Dendritic cell treated with granulocyte-macrophage colony-stimulating factor and Interleukin-4, amounts not matched to agents 40 ng/mL and 50 ng/mL, for 4 days (primary cell): Measurements from ENCODE around the gene MIGA2.

Experiments
- H3K27ac Mint-ChIP-seq: one replicate; pipeline ENCODE4 v1.8.0; 2022; ENCODE audit warnings: mild to moderate bottlenecking, mixed read lengths
- H3K27me3 Mint-ChIP-seq: one replicate; pipeline ENCODE4 v1.8.0; 2022; ENCODE audit warnings: mild to moderate bottlenecking, mixed read lengths
- H3K36me3 Mint-ChIP-seq: one replicate; pipeline ENCODE4 v1.8.0; 2022; ENCODE audit warnings: low read depth, mixed read lengths
- H3K4me1 Mint-ChIP-seq: one replicate; pipeline ENCODE4 v1.8.0; 2022; ENCODE audit warnings: low read depth, mixed read lengths
- H3K4me3 Mint-ChIP-seq: one replicate; pipeline ENCODE4 v1.8.0; 2022; ENCODE audit warnings: mild to moderate bottlenecking, moderate library complexity, mixed read lengths
- H3K9me3 Mint-ChIP-seq: one replicate; pipeline ENCODE4 v1.8.0; 2022; ENCODE audit warnings: mixed read lengths
- intact Hi-C: fragments of 100-400 bp; cut with micrococcal nuclease; formaldehyde crosslinking; loops from one replicate; pipeline ENCODE4 v1.15.0; 2022

Gene MIGA2

DNA sequence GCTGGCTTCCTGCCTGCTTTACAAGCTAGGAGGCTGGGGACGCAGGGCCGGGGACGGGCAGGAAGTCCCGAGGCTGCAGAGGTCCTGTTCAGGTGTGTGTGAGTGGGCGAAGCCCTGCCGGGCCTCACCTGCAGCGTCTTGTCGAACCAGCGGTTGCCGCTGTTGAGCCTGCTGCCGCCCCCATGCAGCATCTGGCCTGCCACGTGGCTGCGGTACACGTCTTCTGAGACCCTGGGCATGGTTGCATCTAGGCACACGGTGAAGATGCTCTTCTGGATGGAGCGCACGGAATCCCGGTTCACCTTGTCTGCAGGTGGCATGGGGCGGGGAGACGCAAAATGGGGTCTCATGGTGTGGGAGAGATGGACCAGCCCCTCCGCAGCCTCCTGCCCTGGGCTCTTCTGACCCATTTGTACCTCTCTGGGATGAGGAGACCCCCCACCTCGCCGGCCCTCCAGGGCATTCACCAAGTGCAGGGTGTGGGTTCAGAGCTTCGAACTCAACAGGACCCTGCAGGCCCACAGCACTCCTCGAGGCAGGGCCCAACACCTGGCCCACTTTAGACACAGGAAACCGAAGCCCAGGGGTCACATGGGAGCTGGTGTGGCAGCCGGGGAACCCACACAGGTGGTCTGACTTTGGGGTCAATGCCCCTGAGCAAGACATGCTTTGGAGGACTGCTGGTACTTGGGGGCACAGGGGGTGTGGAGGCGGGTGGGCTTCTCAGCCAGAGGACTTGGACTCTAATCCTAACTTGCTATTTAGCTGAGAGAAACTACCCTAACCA, 64.2 kb downstream of the MIGA2 start:
- intact Hi-C loops = no loop called here
- Mint-ChIP-seq H3K36me3 (peaks cover 52% of the 10 kb centered on the region), H3K4me3 (no peak overlapping the region), H3K9me3 (no peaks in the 10 kb centered on the region), H3K27ac (no peak overlapping the region), H3K27me3 (no peaks in the 10 kb centered on the region), H3K4me1 (no peaks in the 10 kb centered on the region)

DNA sequence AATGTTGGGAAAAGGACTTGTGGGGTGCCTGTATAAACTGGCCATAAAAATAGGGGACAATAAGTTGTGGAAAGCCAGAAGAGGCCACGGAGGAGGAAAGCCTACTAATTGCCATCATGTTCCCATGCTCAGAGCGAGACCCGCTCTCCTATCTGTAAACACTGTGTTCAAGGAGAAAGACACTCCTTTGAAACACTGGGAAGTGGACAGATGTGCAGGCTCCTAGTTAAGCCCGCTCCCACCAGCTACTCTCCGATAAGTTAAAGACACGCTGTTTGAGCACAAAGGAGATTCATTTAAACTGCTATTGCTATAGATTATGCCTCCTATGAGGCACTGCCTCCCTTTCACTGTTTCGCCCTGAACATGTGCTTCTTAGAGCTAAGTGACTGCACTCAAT, 64.9 kb downstream of the MIGA2 start:
- Mint-ChIP-seq H3K4me3 (no peak overlapping the region), H3K27ac (no peak overlapping the region), H3K4me1 (no peaks in the 10 kb centered on the region), H3K9me3 (no peaks in the 10 kb centered on the region), H3K36me3 (peaks cover 50% of the 10 kb centered on the region), H3K27me3 (no peaks in the 10 kb centered on the region)
- intact Hi-C loops = no loop called here

DNA sequence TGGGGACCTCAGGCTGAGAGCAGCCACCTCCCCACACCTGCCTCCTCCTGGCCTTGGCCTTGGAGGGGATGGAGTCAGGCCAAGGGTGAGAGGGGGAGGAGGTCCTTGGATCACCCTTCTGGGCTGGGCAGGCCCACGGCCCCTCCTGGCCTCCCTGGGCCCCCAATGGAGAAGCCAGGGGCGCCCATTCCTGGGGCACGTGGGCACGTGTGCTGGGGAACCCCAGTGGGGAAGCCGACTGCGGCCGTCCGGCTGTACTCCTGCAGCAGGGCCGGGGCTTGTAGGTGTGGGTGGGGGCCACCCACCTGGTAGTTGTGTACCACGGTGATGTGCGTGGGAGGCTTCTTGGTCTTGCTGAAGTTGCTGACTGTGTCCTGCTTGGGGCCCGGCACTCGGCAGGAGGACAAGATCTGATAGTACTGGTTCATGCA, 65.7 kb downstream of the MIGA2 start:
- Mint-ChIP-seq H3K4me1 (no peaks in the 10 kb centered on the region), H3K36me3 (peaks cover 50% of the 10 kb centered on the region), H3K9me3 (no peaks in the 10 kb centered on the region), H3K4me3 (no peak overlapping the region), H3K27me3 (no peaks in the 10 kb centered on the region), H3K27ac (no peak overlapping the region)
- intact Hi-C loops = no loop called here

DNA sequence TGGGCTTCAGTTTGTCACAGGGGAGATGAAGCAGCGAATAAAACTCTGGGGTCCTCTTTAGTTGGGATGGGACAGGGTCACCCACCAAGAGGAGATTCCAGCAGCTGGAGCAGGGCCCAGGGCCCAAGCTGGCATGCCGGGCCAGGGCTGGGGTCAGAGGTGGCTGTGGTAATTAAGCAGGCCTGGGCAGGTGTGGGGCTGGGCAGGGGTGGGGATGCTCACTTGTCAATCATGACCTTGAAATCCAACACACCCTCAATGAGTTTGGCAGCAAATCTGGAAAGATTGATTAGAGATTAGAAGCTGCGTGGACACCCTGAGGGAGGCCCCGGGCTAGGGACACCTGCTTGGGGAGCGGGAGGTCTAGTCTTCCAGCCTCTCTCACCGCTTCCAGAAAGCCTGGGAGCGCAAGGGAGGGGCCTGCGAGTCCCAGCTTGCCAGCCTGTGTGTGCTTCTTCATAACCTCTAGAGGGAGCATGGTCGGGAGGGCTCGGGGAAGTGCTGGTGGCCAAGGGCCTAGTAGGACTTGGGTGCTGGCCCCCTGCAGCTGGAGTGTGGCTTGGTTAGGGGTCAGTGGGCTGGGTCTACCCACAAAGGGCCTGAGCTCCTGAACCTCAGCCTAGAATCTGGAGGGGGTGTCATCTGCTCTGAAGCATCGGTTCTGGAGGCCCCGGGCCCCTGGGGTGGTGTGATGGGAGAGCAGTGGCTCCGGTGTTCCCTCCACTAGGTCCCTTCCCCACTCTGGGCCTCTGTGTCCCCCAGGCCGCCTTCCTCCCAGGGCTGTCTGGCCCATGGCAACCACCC, 66.6 kb downstream of the MIGA2 start:
- peaks cover 4% of the 10 kb centered on the region for H3K4me1 Mint-ChIP-seq
- H3K36me3 Mint-ChIP-seq = peaks cover 50% of the 10 kb centered on the region
- H3K4me3 Mint-ChIP-seq = no peak overlapping the region
- no peaks in the 10 kb centered on the region for H3K27me3 Mint-ChIP-seq
- intact Hi-C loops = no loop called here
- H3K9me3 Mint-ChIP-seq = no peaks in the 10 kb centered on the region
- H3K27ac Mint-ChIP-seq = no peak overlapping the region

DNA sequence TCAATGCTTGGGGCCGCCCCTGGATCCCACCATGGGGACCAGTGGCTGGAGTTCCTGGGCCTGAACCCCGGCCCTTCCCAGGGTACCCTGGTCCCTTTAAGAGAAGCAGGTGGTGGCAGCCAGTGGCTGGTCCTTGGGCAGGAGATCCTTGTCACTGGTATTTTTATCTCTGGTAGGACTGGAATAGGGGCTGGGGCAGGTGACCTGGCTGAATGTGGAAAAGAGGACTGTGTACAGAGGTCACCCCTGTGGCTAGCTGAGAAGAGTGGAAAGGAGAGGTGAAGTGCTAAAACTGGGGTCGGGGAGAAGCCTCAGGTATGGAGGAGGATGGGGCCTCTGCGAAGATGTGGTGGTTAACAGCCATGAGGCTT, 67.2 kb downstream of the MIGA2 start:
- intact Hi-C loops = no loop called here
- Mint-ChIP-seq H3K9me3 (no peaks in the 10 kb centered on the region), H3K4me3 (no peak overlapping the region), H3K27me3 (no peaks in the 10 kb centered on the region), H3K27ac (no peak overlapping the region), H3K4me1 (peaks cover 9% of the 10 kb centered on the region), H3K36me3 (peaks cover 49% of the 10 kb centered on the region)

DNA sequence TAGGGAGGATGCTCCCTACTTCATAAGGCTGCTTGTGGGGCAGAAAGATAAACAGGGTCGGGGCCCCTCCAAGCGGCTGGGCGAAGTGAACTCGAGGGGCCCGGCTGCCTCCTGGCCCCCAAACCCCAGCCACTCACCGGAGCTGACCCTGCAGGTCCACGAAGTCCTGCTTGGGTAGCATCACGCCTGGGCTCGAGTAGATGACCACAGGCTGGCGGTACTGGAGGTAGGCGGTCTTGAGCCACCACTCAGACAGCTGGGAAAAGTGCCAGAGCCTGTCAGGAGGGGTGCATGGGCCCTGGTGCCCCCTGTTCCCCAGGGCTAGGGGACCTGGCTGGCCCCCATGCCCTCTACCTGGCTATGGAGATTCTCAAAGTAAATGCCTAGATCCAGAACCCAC, 67.6 kb downstream of the MIGA2 start:
- Mint-ChIP-seq H3K36me3 (peaks cover 47% of the 10 kb centered on the region), H3K4me3 (no peak overlapping the region), H3K27me3 (no peaks in the 10 kb centered on the region), H3K27ac (no peak overlapping the region), H3K4me1 (peaks cover 14% of the 10 kb centered on the region), H3K9me3 (no peaks in the 10 kb centered on the region)
- intact Hi-C loops = no loop called here

DNA sequence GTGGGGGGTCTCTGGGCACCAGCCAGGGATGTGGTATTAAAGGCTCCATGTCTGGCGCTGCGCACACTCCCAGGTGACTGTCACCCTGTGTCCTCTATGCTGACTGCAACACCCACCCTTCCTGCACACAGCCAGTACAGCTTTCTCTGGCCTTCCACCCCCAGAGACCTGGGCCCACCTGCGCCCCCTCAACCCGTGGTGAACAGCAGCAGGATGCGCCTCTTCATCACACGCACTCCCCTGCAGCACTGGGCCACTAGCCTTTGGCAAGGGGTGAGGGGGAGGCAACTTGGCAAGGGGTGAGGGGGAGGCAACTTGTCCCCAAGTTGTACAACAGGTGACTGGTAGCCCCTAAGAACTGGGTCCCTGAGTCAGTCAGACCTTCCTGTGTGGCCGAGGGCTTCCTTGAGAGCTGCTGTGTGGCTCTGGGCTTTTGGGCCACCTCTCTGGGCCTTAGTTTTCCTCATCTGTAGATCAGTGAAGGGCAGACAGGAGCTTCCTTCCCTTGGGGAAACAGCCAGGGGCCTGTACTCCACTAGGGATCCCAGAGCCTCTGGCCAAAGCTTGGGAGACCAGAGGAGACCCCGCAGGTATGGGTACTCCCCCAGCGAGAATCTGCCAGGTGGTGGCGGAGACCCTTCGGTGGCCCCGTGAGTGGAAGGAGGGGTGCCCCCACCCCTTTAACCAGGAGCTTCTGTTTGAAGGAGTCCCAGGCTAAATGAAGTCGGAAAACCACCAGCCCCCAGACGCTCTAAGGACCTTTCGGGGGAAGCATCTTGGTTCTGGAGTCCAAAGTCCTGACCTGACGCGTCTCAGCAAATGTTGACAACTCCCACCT, 69.7 kb downstream of the MIGA2 start:
- Mint-ChIP-seq H3K4me3 (no peak overlapping the region), H3K27ac (no peak overlapping the region), H3K4me1 (peaks cover 24% of the 10 kb centered on the region), H3K9me3 (no peaks in the 10 kb centered on the region), H3K36me3 (peaks cover 44% of the 10 kb centered on the region), H3K27me3 (peaks cover 5% of the 10 kb centered on the region)
- intact Hi-C loops = no loop called here

DNA sequence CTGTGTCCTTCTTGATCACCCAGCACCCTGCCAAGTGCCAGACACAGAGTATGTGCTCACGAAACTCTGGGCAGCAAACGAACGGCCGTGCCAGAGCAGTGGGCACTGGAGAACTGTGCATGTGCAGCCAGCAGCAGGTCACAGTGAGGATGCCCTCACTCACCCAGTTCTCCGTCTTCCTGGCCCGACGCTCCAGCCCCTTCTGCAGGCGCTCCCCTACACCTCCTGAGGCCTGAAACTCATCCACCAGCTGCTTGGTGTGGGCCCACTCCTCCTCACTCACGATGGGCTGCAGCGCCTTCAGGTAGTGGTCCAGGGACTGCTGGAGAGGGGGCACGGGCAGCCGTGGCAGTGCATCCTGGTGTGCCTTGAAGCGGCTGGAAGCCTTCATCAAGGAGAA, 71.2 kb downstream of the MIGA2 start:
- Mint-ChIP-seq H3K27ac (no peak overlapping the region), H3K36me3 (peaks cover 42% of the 10 kb centered on the region), H3K9me3 (no peaks in the 10 kb centered on the region), H3K4me1 (peaks cover 33% of the 10 kb centered on the region), H3K27me3 (peaks cover 5% of the 10 kb centered on the region), H3K4me3 (no peak overlapping the region)
- intact Hi-C loops = no loop called here

DNA sequence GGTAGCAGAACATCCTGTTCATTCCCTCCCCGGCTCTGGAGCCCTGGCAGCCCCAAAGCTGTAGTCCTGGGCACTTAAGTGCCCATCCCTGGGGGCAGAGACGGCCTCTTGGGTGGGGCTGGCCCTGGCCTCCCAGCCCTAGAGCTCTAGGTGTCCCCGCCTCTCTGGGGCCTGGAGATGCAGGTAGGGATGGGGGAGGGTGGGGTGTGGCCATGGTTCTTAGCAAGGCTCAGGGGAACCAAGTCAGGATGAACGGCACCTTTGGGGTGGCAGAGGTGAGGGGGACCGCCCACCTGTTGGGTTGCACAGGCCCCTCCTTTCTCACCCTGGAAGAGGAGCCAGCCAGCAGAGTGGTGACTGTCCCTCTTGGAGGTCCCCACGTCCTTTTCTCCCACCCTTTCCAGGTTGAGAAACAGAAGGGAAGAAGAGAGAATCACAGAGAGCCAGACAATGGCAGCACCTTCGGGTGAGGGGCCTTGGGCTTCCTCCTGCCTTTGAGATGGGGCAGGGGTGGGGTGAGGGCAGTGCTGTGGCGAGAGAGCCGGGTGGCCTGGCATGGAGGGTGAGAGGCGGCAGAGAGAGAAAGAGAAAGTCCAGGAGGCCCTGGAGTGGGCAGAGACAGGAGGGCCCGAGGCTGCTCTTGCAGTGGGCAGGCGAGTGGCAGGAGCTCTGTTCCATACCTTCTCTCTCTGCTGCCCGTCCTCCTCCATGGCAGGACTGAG, 71.8 kb downstream of the MIGA2 start:
- Mint-ChIP-seq H3K27ac (no peak overlapping the region), H3K4me1 (peaks cover 35% of the 10 kb centered on the region), H3K9me3 (no peaks in the 10 kb centered on the region), H3K36me3 (peaks cover 42% of the 10 kb centered on the region), H3K4me3 (no peak overlapping the region), H3K27me3 (peaks cover 5% of the 10 kb centered on the region)
- intact Hi-C loops = no loop called here

DNA sequence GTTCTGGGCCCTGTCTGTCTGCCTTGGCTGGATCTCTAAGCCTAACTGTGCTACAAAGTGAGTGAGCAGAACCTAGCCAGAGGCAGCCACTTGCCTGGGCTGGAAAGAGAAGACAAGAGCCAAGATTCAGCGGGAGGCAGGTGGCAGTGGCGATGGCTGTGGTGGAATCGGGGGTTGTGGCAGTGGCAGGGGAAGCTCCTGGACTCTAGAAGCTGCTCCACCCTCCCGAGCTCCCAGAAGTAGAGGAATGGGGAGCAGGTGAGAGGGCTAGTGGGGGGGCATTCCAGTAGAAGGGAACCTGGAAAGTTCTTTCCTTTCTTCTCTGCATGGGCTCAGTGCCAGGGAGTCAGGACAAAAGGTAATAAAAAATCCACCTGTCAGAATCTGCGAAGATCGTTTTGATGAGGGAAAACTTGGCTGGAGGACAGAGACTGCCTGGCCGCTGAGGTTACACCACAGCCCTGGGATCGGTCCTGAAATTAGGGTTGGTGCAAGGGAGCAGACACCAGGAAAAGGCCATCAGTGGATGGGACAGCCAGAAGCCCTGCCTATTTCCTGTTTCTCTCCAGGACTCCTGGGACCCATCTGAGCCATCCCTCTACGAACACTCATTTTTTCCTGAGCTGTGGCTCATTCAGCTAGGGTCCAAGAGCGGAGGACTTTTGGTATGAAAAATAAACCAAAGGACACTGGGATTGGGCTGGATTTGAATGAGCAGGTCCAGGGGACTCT, 72.5 kb downstream of the MIGA2 start:
- Mint-ChIP-seq H3K27ac (peak overlapping the region; percentile 97), H3K4me1 (peaks cover 43% of the 10 kb centered on the region), H3K4me3 (peak overlapping the region; percentile 66), H3K36me3 (peaks cover 42% of the 10 kb centered on the region), H3K9me3 (no peaks in the 10 kb centered on the region), H3K27me3 (peaks cover 5% of the 10 kb centered on the region)
- intact Hi-C loops = no loop called here

DNA sequence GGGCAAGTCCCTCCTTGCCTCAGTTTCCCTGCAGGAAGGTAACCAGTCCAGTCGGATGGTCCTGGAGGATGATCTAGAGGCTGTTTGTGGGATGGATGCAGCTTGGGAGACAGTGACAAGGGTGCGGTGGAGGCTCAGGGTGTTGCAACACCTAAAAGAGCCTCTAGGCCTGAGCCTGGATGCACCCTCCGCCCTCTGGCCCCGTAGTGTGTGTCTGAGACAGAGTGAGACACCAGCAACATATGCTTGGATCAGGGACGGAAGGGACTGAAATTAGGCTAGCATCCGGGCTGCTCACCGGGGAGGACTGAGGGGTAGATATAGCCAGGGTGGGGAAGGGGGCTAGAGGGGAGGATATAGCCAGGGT, 73.1 kb downstream of the MIGA2 start:
- Mint-ChIP-seq H3K9me3 (no peaks in the 10 kb centered on the region), H3K4me1 (peaks cover 47% of the 10 kb centered on the region), H3K4me3 (peak overlapping the region; percentile 66), H3K27me3 (peaks cover 5% of the 10 kb centered on the region), H3K27ac (peak overlapping the region; percentile 97), H3K36me3 (peaks cover 42% of the 10 kb centered on the region)
- intact Hi-C loops = no loop called here

DNA sequence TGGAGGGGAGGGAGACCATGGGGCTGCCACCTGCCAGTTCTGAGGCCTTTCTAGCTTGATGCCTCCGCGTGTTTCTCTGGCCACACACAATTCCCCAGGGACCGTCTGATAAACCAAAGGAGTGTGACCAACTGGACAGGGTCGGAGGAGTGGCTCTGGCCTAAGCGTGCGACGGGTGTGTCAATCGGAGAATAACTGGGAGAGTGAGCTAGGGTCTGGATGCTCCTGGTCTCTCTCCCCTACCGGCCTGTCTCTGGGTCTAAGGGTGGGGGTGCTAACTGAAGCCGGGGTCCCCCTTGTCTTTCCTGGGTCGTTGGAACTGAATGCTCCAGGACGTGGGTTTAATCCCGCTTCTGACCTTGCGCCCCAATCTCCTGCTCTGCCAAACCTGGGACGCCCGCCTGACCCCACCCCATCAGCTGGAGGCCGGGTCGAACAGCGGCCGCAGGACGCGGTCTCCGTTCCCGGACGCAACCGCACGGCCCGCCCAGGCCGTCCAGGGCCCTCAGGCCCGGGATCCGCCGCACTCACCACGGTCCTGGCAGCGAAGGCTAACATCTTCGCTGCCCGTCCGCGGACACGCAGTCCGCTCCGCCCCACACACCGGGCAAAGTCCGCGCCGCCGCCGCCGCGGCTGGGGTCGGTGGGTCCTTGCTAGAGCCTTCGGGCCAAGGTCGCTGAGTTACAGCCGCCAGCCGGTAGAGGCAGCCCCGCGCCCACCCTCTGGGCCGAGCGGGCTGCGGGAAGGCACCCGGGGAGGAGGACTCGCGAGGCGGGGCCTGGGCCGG, 73.7 kb downstream of the MIGA2 start:
- Mint-ChIP-seq H3K4me1 (peaks cover 53% of the 10 kb centered on the region), H3K27me3 (peaks cover 5% of the 10 kb centered on the region), H3K9me3 (no peaks in the 10 kb centered on the region), H3K36me3 (peaks cover 42% of the 10 kb centered on the region), H3K27ac (peak overlapping the region; percentile 97), H3K4me3 (peak overlapping the region; percentile 92)
- intact Hi-C loops = no loop called here
